Measurements from ENCODE around the gene WBP2NL.

WBP2NL gene

GRCh38 chr22:41978732-41979131 lies 19.9 kb upstream of the WBP2NL start:
- TF ChIP-seq, protein P1, sequence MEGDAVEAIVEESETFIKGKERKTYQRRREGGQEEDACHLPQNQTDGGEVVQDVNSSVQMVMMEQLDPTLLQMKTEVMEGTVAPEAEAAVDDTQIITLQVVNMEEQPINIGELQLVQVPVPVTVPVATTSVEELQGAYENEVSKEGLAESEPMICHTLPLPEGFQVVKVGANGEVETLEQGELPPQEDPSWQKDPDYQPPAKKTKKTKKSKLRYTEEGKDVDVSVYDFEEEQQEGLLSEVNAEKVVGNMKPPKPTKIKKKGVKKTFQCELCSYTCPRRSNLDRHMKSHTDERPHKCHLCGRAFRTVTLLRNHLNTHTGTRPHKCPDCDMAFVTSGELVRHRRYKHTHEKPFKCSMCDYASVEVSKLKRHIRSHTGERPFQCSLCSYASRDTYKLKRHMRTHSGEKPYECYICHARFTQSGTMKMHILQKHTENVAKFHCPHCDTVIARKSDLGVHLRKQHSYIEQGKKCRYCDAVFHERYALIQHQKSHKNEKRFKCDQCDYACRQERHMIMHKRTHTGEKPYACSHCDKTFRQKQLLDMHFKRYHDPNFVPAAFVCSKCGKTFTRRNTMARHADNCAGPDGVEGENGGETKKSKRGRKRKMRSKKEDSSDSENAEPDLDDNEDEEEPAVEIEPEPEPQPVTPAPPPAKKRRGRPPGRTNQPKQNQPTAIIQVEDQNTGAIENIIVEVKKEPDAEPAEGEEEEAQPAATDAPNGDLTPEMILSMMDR (conservative IDR thresholded peaks at IDR 0.05; ENCODE audit: low read depth) = no peak
- ChIA-PET POLR2A (ENCODE audit: low non-redundant PET) (no interaction called here), CTCF (no interaction called here)
- no peak overlapping the region for H3K27ac ChIP-seq
- DNase-seq (ENCODE audit: low spot score) = no peak

DNA sequence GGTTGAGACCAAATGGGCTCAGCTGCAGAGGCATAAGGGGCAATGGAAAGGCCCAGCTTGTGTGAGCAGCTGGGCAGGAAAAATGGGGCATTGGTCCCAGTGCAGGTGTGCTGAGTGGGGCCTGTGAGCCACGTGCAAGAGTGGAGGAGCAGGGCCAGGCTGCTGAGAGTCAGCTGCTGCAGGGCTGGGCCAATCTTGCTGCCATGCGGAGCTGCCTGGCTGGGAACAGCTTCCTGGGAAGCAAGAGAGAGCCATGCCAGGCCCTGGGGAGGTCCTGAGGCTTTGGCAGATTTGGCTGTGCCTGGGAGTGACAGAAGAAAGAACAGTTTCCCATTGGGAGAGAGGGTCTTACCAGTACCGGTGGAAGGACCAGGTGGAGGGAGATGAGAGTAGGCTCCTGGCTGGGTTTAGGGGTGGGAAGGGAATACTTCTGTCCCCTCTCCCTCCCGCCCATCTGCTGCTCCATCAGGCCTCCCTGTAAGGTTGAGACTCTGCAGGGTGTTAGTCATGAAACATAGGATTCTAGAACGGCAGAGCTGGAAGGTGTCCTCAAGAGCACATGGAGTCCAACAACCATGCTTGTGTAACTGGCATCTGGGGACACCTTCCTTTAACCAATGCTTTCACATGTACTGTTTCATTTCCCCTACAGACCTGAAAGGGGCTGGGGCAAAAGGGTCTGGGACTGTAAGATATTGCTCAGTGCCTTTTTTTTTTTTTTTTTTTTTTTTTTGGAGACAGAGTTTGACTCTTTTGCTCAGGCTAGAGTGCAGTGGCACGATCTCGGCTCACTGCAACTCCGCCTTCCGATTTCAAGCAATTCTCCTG lies 19.0 kb upstream of the WBP2NL start:
- TF ChIP-seq, protein P1 (conservative IDR thresholded peaks at IDR 0.05; ENCODE audit: low read depth) = no peak
- no peak for DNase-seq (ENCODE audit: low spot score)
- CTCF ChIA-PET = no interaction called here
- POLR2A ChIA-PET (ENCODE audit: low non-redundant PET) = no interaction called here
- no peak overlapping the region for H3K27ac ChIP-seq

DNA sequence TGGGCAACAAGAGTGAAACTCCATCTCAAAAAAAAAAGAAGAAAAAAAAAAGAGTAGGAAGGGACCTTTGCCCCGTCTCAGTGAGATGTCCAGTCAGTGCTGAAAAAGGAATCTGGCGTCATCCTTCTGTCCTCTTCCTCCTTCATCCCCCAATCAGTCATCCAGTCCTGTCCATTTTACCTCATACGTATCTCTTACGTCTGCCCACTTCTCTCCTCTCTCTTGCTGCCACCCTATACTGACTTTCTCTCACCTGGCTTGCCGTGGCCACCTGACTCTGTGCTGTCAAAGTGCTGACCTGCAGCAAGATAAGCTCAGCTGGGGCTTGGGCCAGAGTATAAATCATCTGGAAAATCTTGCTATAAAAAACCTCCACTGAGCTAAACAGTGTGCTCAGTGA lies 15.7 kb upstream of the WBP2NL start:
- POLR2A ChIA-PET (ENCODE audit: low non-redundant PET) = no interaction called here
- CTCF ChIA-PET = interaction anchor here (1.2 kb wide), 1 partner anchor 11 kb away, joined by 3 read pairs; no protein-coding TSS in a partner anchor
- H3K27ac ChIP-seq = no peak overlapping the region
- TF ChIP-seq, protein P1 (conservative IDR thresholded peaks at IDR 0.05; ENCODE audit: low read depth) = no peak
- DNase-seq (ENCODE audit: low spot score) = no peak

DNA sequence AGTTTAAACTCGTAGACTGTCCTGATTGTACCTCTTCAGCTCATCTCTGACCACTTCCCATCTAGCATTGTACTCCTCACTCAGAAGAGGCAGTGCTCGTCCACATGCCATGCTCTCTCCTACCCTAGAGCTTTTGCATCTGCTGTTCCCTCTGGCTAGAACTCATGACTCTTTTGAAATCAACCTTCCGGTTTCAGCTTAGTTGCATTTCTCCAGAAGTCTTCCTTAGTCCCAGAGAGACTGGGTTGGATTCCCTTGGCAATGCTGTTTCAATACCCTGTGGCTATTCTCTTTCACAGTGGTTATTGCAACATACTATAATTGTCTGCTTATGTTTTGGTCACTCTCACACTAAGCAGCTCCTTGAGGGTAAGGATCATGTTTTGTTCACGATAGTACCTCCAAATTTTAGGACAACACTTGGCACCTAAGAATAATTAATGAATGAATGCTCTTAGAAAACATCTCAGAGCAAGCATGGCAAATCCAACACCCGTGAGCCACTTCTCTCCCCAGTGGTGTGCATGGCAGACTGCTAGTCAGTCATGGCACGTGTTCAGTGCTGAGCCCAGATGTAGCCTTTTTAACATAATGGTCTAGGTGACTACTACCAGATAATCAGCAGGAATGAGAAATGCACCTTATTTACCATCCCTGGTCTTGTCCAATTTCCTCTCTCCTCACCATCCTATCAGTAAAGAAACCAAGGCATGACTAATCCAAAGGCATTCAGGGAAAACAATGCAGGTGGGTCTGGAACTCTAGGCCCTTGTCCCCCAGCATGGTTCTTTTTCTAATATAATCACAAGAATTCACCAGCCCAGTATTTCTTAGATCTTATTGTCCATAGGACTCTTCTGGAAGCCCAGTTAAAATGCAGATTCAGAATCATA lies 14.8 kb upstream of the WBP2NL start:
- no peak overlapping the region for H3K27ac ChIP-seq
- TF ChIP-seq, protein P1 (conservative IDR thresholded peaks at IDR 0.05; ENCODE audit: low read depth) = no peak
- CTCF ChIA-PET = interaction anchor here (1.2 kb wide), 1 partner anchor 10 kb away, joined by 3 read pairs; no protein-coding TSS in a partner anchor
- no peak for DNase-seq (ENCODE audit: low spot score)
- POLR2A ChIA-PET (ENCODE audit: low non-redundant PET) = no interaction called here

DNA sequence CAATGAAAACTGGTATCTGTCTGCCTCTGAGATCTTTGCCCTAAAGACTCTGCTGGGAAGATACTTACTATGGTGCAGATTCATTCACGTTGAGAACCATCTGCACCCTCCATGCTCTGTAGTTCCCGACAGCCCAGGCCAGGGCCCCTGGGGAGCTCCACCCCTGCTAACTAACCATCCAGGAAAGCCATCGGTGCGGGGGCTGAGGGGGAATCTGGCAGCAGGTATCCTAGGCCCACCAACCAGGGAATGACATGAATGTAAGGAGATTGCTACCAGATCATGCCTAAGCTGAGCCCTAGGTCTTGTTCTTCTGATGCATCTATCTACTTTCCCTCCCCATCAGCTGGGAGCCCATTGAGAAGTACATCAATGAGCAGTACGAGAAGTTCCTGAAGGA lies 11.3 kb upstream of the WBP2NL start:
- POLR2A ChIA-PET (ENCODE audit: low non-redundant PET) = no interaction called here
- no peak for DNase-seq (ENCODE audit: low spot score)
- no peak overlapping the region for H3K27ac ChIP-seq
- TF ChIP-seq, protein P1 (conservative IDR thresholded peaks at IDR 0.05; ENCODE audit: low read depth) = no peak
- CTCF ChIA-PET = no interaction called here

DNA sequence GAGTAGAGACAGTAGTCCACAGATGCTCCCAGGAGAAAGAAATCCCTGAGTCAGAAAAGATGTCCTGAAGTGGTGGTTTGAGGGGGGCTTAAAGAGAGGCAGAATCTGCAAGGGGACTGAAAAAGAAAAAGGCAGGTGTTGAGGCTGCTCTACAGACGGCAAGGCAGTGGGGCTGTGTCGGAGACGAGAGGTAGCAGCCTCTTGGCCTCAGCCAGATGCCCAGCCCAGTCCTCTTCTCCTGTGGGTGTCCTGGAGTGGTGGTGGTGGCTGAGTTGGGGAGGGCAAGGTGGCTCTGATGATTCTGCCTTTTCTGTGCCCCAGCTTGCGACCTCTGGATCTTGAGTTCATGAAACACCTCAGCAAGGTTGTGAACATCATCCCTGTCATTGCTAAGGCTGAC lies 9.3 kb upstream of the WBP2NL start:
- TF ChIP-seq, protein P1 (conservative IDR thresholded peaks at IDR 0.05; ENCODE audit: low read depth) = no peak
- POLR2A ChIA-PET (ENCODE audit: low non-redundant PET) = no interaction called here
- CTCF ChIA-PET = no interaction called here
- no peak for DNase-seq (ENCODE audit: low spot score)
- no peak overlapping the region for H3K27ac ChIP-seq

All from RWPE1 (cell line).